HG03159 (cell line): ENCODE results near the gene TRIP12.
"Not testable (repeated sequence)": the region's sequence is repeated elsewhere in the genome, so short reads cannot be mapped to it uniquely, and the experiment has no call there.

ENCODE experiments used
- ATAC-seq: cut with Tn5 transposase; IDR thresholded peaks from one replicate; pipeline ENCODE4 v1.9.1; 2021; ENCODE audit warnings: mild to moderate bottlenecking, moderate library complexity; ENCODE audit not compliant: unreplicated experiment

The TRIP12 gene

GRCh38 chr2:229921101-229921891 lies 513 bp downstream of the TRIP12 start:
- peak; percentile 19 for ATAC-seq

DNA sequence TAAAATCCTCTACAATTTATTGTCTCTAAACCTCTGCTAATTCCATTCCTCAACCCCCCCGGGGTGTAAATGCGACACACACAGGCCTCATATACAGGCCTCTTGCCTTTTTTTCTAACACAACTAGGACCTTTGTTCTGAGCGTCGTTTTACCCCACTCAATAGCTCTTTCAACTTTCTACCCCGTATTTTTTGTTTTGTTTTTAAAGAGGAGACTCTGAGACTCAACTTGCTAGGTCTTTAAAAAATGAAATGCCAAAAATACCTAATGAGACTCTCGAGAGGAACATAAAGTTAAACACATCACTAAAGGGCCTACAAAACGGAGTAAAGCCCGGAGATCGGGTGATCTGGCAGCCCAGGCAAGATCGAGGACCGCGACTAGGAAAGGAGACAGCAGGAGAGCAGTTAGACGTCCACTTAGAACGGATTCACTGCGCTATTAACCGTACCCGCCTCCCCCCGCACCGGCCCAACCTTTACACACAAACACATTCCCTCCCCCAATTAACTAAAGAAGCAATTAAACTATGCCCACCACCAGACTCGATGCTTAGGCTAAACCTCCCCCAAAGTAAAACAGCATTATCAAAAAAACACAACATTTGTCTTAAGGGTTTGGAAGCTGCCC lies 1.7 kb downstream of the TRIP12 start:
- no peak for ATAC-seq

- no peak for ATAC-seq
These were observed 4.0 kb downstream of the TRIP12 start for GRCh38 chr2:229917793-229918192.

DNA sequence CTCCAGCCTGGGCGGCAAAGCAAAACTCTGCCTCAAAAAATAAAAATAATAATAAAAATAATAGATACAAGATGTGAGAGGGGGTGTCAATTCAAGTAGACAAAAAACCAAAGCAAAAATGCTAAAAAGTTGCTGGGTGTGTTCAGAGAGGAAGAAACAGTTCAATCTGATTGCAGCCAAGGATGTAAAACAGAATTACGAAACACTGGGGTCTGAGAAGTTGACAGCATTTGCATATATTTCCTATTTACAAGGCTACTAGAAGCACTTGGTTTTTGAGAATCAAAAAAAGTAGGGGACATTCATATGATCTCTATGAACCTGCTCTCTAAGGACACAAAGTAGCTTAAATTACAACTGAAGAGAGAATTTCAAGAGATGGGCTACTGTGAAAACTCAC lies 7.6 kb downstream of the TRIP12 start:
- no peak for ATAC-seq

GRCh38 chr2:229910832-229911412 lies 10.9 kb downstream of the TRIP12 start:
- no peak for ATAC-seq

DNA sequence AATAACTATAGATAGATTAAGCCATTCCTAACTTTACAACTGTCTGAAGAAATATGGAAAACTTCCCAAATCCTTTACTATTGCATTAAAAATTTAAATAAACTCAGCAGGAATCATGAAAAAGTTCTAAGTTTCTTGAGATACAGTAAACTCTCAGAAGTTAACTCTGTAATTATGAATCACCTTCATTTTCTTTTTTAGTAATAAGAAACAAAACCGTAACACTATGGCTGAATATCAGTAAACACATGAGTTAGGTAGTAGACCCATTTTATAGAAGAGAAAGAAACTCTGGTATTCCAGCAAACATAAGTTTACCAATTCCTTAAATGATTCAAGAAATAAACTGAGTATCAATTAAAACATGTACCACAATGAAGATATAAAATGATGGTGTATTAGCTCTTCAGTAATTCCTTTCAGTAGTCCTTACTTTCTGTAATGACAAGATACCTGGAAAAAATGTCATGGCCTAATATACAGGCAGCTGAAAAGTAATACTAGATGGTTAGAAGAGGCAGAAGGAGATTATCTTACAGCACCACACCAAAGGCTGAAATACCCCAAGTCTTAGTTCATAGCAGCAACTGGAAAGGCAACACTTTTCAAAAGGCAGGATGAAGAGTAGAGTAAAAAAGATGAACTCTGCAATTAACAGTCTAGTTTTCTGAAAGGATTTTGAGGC lies 11.5 kb downstream of the TRIP12 start:
- no peak for ATAC-seq

- no peak for ATAC-seq
These were observed 12.7 kb downstream of the TRIP12 start for GRCh38 chr2:229909090-229909489.

GRCh38 chr2:229905601-229906000 lies 16.2 kb downstream of the TRIP12 start:
- no peak for ATAC-seq

GRCh38 chr2:229903037-229903436 lies 18.8 kb downstream of the TRIP12 start:
- ATAC-seq, result no peak

DNA sequence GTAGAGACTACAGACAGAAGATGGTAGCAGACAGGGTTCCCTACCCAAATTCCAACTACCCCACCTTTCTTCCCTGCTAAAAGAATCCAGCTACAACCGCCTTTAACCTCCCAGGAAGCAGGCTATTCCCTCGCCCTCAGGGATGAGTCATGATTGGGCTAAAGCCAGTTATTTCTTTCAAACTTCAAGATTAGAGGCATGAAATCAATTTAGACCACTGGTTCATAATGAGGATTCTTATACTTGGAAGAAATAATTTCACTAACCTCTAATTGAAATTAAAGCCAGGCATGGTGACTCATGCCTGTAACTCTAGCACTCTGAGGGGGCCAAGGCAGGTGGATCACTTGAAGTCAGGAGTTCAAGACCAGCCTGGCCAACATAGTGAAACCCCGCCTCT lies 20.0 kb downstream of the TRIP12 start:
- no peak for ATAC-seq

- not testable (repeated sequence) for ATAC-seq
These were observed 21.3 kb downstream of the TRIP12 start for GRCh38 chr2:229900514-229900913.

GRCh38 chr2:229900012-229900411 lies 21.8 kb downstream of the TRIP12 start:
- no peak for ATAC-seq

DNA sequence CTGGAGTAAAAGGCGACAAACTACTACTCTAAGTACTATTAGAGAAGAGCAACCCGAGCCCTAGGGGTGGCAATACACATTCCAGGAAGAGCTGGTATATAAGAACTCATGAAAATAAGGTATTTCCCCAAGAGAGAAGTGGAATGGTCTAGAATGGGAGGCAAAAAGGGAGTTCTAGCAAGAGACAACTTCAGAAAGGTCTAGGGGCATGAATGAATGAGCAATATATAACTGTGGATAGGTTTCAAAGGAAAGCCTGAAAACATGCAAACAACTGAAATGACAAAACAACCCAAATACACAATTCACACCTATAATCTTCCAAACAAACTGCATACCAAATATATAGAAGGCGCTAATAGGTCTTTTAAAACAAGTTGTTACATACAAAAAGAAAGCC lies 22.2 kb downstream of the TRIP12 start:
- ATAC-seq, result no peak

GRCh38 chr2:229896857-229897256 lies 25.0 kb downstream of the TRIP12 start:
- no peak for ATAC-seq

GRCh38 chr2:229889023-229889422 lies 32.8 kb downstream of the TRIP12 start:
- no peak for ATAC-seq

DNA sequence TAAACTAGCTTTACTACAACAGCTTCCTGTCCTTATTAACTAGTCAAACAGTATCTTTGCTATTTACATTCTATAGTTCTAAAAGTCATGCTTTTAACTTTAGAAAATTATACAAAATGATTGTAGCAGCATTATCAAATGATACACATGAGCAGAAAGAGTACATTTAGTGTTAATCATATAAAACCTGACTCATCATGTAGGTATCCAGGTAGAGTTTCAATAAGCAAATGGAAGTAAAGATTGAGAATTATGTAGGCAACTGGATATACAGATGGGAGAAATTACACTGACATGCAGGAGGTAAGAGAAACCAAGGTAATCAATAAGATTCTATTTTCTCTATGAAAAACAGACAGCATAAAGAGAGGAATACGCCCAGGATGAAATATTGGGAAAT lies 33.8 kb downstream of the TRIP12 start:
- ATAC-seq, result no peak

GRCh38 chr2:229887441-229887840 lies 34.4 kb downstream of the TRIP12 start:
- no peak for ATAC-seq

- peak; percentile 71 for ATAC-seq
These were observed 36.8 kb downstream of the TRIP12 start for GRCh38 chr2:229884775-229885699.

GRCh38 chr2:229882583-229882982 lies 39.2 kb downstream of the TRIP12 start:
- no peak for ATAC-seq

DNA sequence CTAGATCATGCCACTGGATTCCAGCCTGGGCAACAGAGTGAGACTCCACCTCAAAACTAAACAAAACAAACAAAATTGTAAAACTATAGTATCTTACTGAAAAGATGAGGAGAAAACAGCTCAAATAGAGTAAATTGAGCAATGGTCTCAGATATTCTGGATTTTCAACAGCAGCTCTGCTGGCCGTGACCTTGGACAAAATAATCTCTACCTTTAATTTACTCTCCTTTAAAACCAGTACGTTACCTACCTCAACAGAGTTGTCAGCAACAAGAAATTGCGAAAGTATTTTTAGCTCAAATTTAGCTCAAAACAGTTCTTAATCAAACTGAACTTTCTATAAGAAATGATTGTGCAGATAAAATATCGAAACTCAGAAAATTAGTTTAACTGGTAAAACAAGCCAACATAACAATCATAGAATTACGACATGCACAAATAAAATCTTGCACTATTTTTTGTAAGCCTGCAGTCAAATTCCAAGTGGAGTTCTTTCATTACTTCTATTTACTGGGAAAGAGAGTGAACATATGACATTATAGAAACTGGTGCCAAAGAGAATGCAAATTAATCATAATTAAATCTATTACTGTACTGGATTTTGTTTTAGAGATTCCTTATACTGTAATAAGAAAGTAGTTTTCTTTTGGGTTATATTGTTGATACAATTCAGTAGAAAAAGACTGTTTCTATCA lies 40.8 kb downstream of the TRIP12 start:
- no peak for ATAC-seq
